ENCODE measurements around the gene D2HGDH.

- TF ChIP-seq CTCF (IDR thresholded peaks at IDR 0.05) (no peak), POLR2AphosphoS5 (IDR thresholded peaks at IDR 0.05) (no peak)
Observed at GRCh38 chr2:241719093-241719492, 15.3 kb upstream of the D2HGDH start.

All from prostate gland (tissue), 2 donors.